ENCODE data around the gene CCNJL.

- TF ChIP-seq CTCF (IDR thresholded peaks at IDR 0.05; ENCODE audit: poor library complexity) (no peak), EZH2 (IDR thresholded peaks at IDR 0.05; ENCODE audit: borderline replicate concordance) (no peak), EZH2phosphoT487 (IDR thresholded peaks at IDR 0.05; ENCODE audit: low read depth, severe bottlenecking, unreplicated experiment) (no peak)
These were observed 31.1 kb downstream of the CCNJL start for GRCh38 chr5:160281275-160281674.

Data from hepatocyte (in vitro differentiated cells).